ENCODE measurements around the gene SYNE3.
A peak's percentile ranks its signal among the peaks of the same experiment; 100 is the strongest.

Gene SYNE3

GRCh38 chr14:95535226-95536021, 19.0 kb upstream of the SYNE3 start:
- Mint-ChIP-seq H3K27me3 (ENCODE audit: low read depth) (no peaks in the 10 kb centered on the region), H3K36me3 (ENCODE audit: low read depth) (peaks cover 15% of the 10 kb centered on the region), H3K4me3 (peak overlapping the region; percentile 97), H3K4me1 (ENCODE audit: low read depth) (peaks cover 54% of the 10 kb centered on the region), H3K27ac (peak overlapping the region; percentile 89), H3K9me3 (no peaks in the 10 kb centered on the region)

DNA sequence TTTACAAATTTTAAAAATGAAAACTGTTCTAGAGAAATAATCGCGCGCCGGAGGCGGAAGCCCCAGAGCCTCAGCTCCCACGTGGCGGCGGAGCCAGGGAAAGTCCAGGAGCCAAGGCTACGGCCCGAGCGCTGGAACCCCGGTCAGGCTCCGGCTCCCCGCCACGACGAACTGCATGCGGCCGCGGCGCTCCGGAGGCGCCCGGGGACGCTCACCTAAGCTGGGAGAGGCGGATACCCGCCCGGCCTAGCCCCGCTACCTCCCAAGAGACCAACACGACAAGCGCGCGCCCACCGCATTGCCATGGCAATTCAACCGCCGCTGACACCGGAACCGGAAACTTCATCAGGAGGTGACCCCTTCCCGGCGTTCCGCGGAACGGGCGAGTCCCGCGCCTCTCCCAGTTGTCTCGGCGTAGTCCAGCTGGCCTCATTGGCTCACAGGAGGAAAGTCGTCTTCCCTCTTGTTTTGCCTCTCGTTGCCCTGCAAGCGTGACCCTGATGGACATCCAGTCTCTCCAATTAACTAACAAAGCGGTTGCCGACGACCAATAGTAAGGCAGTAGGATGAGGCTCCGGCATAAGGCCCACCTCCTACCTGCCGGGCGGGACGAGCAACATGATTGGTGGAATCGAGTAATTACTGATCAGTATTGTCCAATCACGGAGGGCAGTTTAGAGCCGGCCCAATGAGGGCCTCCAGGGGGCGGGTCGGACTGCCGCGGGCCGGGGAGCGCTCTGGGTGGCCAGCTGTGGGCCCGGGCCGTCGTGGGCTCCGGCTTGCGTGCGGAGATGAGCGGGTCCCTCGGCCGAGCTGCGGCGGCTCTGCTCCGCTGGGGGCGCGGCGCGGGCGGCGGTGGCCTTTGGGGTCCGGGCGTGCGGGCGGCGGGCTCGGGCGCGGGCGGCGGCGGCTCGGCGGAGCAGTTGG, 18.1 kb upstream of the SYNE3 start, which contains the start of gene GLRX5:
Gene GLRX5, plus strand, starts transcription at position 752 of the 927 bp plus-strand sequence. Its CDS starts 40 bp downstream, at position 792.
- Mint-ChIP-seq H3K36me3 (ENCODE audit: low read depth) (peaks cover 15% of the 10 kb centered on the region), H3K9me3 (no peaks in the 10 kb centered on the region), H3K27me3 (ENCODE audit: low read depth) (no peaks in the 10 kb centered on the region), H3K4me3 (peak within 1 kb of the TSS; percentile 97), H3K27ac (peak within 1 kb of the TSS; percentile 94), H3K4me1 (ENCODE audit: low read depth) (peaks cover 58% of the 10 kb centered on the region)

DNA sequence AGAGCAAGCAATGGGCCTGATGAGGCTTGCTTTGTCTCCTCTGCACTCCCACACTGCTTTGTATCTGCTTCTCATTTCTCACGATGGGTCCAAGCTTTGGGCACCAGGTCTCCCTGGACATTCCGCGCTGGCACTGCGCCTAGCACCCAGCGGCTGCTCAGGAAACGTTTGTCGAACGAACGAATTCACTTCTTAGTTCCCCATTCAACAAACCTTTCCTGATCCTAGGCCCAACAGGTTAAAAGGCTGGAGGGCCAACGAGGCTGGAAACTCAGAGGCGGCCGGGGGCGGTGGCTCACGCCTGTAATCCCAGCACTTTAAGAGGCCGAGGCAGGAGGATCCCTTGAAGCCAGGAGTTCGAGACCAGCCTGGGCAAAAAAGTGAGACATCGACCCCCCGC, 17.4 kb upstream of the SYNE3 start:
- Mint-ChIP-seq H3K4me3 (peak overlapping the region; percentile 97), H3K9me3 (no peaks in the 10 kb centered on the region), H3K27ac (peak overlapping the region; percentile 89), H3K4me1 (ENCODE audit: low read depth) (peaks cover 62% of the 10 kb centered on the region), H3K27me3 (ENCODE audit: low read depth) (no peaks in the 10 kb centered on the region), H3K36me3 (ENCODE audit: low read depth) (peaks cover 18% of the 10 kb centered on the region)

- Mint-ChIP-seq H3K36me3 (ENCODE audit: low read depth) (peaks cover 18% of the 10 kb centered on the region), H3K9me3 (no peaks in the 10 kb centered on the region), H3K4me1 (ENCODE audit: low read depth) (peaks cover 60% of the 10 kb centered on the region), H3K4me3 (peak overlapping the region; percentile 97), H3K27ac (peak overlapping the region; percentile 89), H3K27me3 (ENCODE audit: low read depth) (no peaks in the 10 kb centered on the region)
Observed at GRCh38 chr14:95533391-95533821, 17.0 kb upstream of the SYNE3 start.

GRCh38 chr14:95531969-95532368, 15.5 kb upstream of the SYNE3 start:
- peak overlapping the region; percentile 66 for H3K27ac Mint-ChIP-seq
- no peaks in the 10 kb centered on the region for H3K9me3 Mint-ChIP-seq
- H3K4me3 Mint-ChIP-seq = peak overlapping the region; percentile 97
- H3K4me1 Mint-ChIP-seq (ENCODE audit: low read depth) = peaks cover 56% of the 10 kb centered on the region
- no peaks in the 10 kb centered on the region for H3K27me3 Mint-ChIP-seq (ENCODE audit: low read depth)
- H3K36me3 Mint-ChIP-seq (ENCODE audit: low read depth) = peaks cover 18% of the 10 kb centered on the region

DNA sequence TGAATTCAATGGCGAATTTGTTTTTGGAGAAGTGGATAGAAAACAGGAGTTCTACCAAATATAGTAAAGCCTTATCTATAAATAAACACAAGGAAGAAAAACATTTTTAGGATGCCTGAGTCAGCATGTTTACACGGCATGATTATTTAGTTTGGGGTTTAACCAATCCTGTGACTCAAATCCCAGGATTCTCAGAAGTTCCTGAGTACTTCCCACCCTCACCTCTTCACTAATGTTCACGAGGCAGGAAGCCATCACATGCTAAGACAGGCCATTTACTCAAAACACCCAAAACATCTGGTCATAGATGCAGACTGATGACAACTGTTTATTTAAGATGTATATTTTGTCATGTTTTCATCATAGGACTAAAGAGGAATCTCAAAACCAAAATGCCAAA, 15.0 kb upstream of the SYNE3 start:
- no peak overlapping the region for H3K27ac Mint-ChIP-seq

GRCh38 chr14:95530473-95531276, 14.2 kb upstream of the SYNE3 start:
- H3K4me1 Mint-ChIP-seq (ENCODE audit: low read depth) = peaks cover 56% of the 10 kb centered on the region

More for the DNA sequence above, 15.0 kb upstream of the SYNE3 start:
- no peaks in the 10 kb centered on the region for H3K27me3 Mint-ChIP-seq (ENCODE audit: low read depth)
- H3K36me3 Mint-ChIP-seq (ENCODE audit: low read depth) = peaks cover 18% of the 10 kb centered on the region
- no peak overlapping the region for H3K4me3 Mint-ChIP-seq
- no peaks in the 10 kb centered on the region for H3K9me3 Mint-ChIP-seq
- H3K4me1 Mint-ChIP-seq (ENCODE audit: low read depth) = peaks cover 56% of the 10 kb centered on the region

GRCh38 chr14:95529216-95529615, 12.8 kb upstream of the SYNE3 start:
- Mint-ChIP-seq H3K9me3 (no peaks in the 10 kb centered on the region), H3K27ac (no peak overlapping the region), H3K27me3 (ENCODE audit: low read depth) (no peaks in the 10 kb centered on the region), H3K4me1 (ENCODE audit: low read depth) (peaks cover 67% of the 10 kb centered on the region), H3K4me3 (no peak overlapping the region), H3K36me3 (ENCODE audit: low read depth) (peaks cover 14% of the 10 kb centered on the region)

More at GRCh38 chr14:95530473-95531276, 14.2 kb upstream of the SYNE3 start:
- no peak overlapping the region for H3K4me3 Mint-ChIP-seq
- H3K9me3 Mint-ChIP-seq = no peaks in the 10 kb centered on the region
- H3K27ac Mint-ChIP-seq = no peak overlapping the region
- peaks cover 18% of the 10 kb centered on the region for H3K36me3 Mint-ChIP-seq (ENCODE audit: low read depth)
- H3K27me3 Mint-ChIP-seq (ENCODE audit: low read depth) = no peaks in the 10 kb centered on the region

- Mint-ChIP-seq H3K36me3 (ENCODE audit: low read depth) (peaks cover 10% of the 10 kb centered on the region), H3K27me3 (ENCODE audit: low read depth) (no peaks in the 10 kb centered on the region), H3K9me3 (no peaks in the 10 kb centered on the region), H3K4me1 (ENCODE audit: low read depth) (peaks cover 72% of the 10 kb centered on the region), H3K27ac (peak overlapping the region; percentile 77), H3K4me3 (peak overlapping the region; percentile 20)
Observed at GRCh38 chr14:95527387-95528002, 11.0 kb upstream of the SYNE3 start.

DNA sequence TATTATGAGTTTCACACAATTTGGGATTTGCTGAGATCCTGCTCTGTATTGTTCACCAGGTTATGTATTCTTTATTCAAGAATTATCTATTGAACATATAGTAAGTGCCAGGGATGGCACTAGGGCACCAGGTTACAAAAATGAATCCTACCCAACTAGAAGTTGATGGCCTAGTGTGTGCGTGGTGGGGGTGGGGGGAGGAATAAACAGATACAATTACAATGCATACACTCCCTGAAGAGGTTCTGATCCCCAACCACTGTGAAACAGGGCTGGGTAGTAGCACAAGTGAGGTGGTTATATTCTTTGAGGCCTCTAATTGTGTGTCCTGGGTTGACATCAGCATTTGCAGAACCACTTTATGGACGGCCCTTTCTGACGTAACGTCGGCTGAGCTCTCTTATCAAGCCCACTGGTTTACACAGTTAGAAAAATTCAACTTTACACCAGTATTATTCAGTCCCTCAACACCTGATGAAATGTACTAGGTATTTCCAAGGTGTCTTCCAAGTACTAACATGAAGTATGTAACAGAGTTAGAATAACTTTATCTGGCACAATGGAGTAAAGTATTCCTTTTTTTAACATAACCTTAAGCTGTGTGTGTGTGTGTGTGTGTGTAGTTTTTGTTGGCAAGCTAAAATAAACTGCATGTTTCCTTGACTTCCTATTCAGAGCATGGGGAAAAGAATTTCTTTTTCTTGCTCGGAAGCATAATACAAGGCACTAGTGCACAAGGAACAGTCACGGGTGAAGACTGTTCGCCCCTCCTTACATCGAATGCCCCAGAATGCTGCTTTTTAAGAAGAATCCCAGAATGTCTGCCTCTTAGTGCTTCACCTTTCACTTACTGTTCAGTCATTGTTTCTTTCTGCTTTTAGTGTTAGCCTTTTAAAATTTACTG, 10.3 kb upstream of the SYNE3 start:
- Mint-ChIP-seq H3K4me1 (ENCODE audit: low read depth) (peaks cover 72% of the 10 kb centered on the region), H3K9me3 (no peaks in the 10 kb centered on the region), H3K4me3 (peak overlapping the region; percentile 20), H3K27me3 (ENCODE audit: low read depth) (no peaks in the 10 kb centered on the region), H3K36me3 (ENCODE audit: low read depth) (peaks cover 5% of the 10 kb centered on the region), H3K27ac (no peak overlapping the region)

- Mint-ChIP-seq H3K4me3 (no peak overlapping the region), H3K9me3 (no peaks in the 10 kb centered on the region), H3K4me1 (ENCODE audit: low read depth) (peaks cover 72% of the 10 kb centered on the region), H3K27me3 (ENCODE audit: low read depth) (no peaks in the 10 kb centered on the region), H3K36me3 (ENCODE audit: low read depth) (peaks cover 5% of the 10 kb centered on the region), H3K27ac (peak overlapping the region; percentile 93)
Observed at GRCh38 chr14:95525999-95526398, 9.5 kb upstream of the SYNE3 start.

DNA sequence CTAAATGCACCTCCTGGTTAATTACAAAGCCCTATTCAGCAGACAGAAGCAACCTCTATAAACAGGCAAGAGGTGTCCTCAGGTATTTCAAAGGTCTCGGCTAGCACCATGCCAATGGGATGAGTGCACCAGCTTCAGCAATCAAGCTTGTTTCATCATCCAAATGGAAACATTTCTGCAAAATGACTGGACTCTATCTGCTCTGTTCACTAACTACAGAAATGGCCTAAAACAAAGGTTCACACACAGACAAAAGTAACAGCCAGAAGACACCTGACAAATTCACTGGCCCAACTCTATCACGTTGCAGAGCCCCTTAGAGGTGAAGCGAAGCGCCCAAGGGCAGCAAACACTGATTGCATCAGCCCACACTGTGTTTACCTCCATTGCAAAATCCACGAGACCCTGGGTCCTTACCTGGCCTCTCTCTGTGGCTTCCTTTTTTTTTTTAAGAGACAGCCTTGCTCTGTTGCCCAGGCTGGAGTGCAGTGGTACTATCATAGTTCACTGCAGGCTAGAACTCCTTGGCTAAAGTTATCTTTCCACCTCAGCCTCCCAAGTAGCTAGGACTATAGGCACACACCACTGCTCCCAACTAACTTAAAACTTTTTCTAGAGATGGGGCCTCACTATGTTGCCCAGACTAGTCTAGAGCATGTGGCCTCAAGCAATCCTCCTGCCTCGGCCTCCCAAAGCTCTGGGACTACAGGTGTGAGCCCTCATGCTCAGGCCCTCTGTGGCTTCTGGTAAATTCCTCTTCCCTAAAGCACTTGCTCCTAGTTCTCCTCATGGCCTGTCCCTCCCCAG, 8.5 kb upstream of the SYNE3 start:
- peaks cover 68% of the 10 kb centered on the region for H3K4me1 Mint-ChIP-seq (ENCODE audit: low read depth)
- H3K27ac Mint-ChIP-seq = peak overlapping the region; percentile 93
- H3K27me3 Mint-ChIP-seq (ENCODE audit: low read depth) = no peaks in the 10 kb centered on the region
- peaks cover 3% of the 10 kb centered on the region for H3K36me3 Mint-ChIP-seq (ENCODE audit: low read depth)
- H3K9me3 Mint-ChIP-seq = no peaks in the 10 kb centered on the region
- H3K4me3 Mint-ChIP-seq = no peak overlapping the region
